Measurements from ENCODE around the gene KLHL22. TPM values are rescaled to one million over a fixed set of nuclear protein-coding genes. Genes with fewer than 3 reads are reported as not detected.

Gene KLHL22
- total and polyA plus RNA-seq, 2 of the 8 experiments (the other 6 are each of a cell fraction or from before 2014, with no cell fraction given) = 9.4 to 16.2 TPM

GRCh38 chr22:20499769-20500168, 4.2 kb upstream of the KLHL22 start:
- Histone ChIP-seq H3K36me3 (ENCODE audit: control insufficient read depth in 2 of 4, insufficient read depth in 4 of 4, low read length in 3 of 4) (peaks cover 0 to 2% (median 0%) of the 10 kb centered on the region in 4 experiments; a peak in 3 of 8 replicates), H3K18ac (ENCODE audit: extremely low read depth, low read length) (no peak overlapping the region), H3K27ac (ENCODE audit: low read depth, low read length) (no peak overlapping the region), H3K4me3 (ENCODE audit: extremely low read depth in 1 of 4, insufficient read depth in 2 of 4, low read depth in 3 of 4, low read length in 4 of 4) (no peak overlapping the region), H3K4me1 (replicated peaks in 1 of 4; ENCODE audit: control insufficient read depth in 3 of 4, insufficient read depth in 4 of 4, low read length in 3 of 4) (peaks cover 0 to 5% (median 2%) of the 10 kb centered on the region in 4 experiments; a peak in 3 of 7 replicates), H3K9ac (replicated peaks in 1 of 4; ENCODE audit: extremely low read depth in 1 of 4, low read depth in 3 of 4, low read length in 3 of 4) (no peak overlapping the region), H3K23ac (ENCODE audit: insufficient read length) (no peak overlapping the region), H2AK5ac (ENCODE audit: low read depth, low read length) (no peak overlapping the region), H2BK12ac (ENCODE audit: low read depth, low read length) (no peak overlapping the region), H3K79me2 (ENCODE audit: control insufficient read depth in 1 of 2, insufficient read depth in 2 of 2, low read length in 2 of 2) (0 out of 4 replicates have a peak, but pooled peaks cover 0 to 3% of the 10 kb centered on the region in 2 experiments), H3K23me2 (ENCODE audit: low read depth, low read length) (peaks cover 11% of the 10 kb centered on the region; the same call in 1 of the 2 replicates), H2BK15ac (ENCODE audit: low read length) (no peak overlapping the region), H4K91ac (replicated peaks; ENCODE audit: insufficient read length, low read length) (no peak overlapping the region), H3K14ac (ENCODE audit: insufficient read length) (no peak overlapping the region), H3K56ac (replicated peaks; ENCODE audit: insufficient read length, low read depth, low read length) (no peak overlapping the region), H3K9me3 (ENCODE audit: insufficient read depth in 2 of 2, low read depth in 1 of 2, low read length in 1 of 2) (no peaks in the 10 kb centered on the region), H4K8ac (ENCODE audit: extremely low read depth, insufficient read depth, low read length) (no peak overlapping the region), H2BK5ac (ENCODE audit: low read depth, low read length) (no peak overlapping the region), H3K27me3 (replicated peaks in 1 of 4; ENCODE audit: control insufficient read depth in 3 of 4, extremely low read depth in 1 of 4, insufficient read depth in 3 of 4, low read length in 3 of 4) (peaks cover 0 to 2% (median 1%) of the 10 kb centered on the region in 4 experiments; a peak in 4 of 7 replicates), H2BK120ac (replicated peaks; ENCODE audit: low read depth, low read length) (no peak overlapping the region), H4K20me1 (replicated peaks in 1 of 2; ENCODE audit: control insufficient read depth in 1 of 2, insufficient read depth in 2 of 2, low read length in 2 of 2) (peaks cover 0 to 2% of the 10 kb centered on the region in 2 experiments), H3K4me2 (ENCODE audit: insufficient read depth in 1 of 2, low read depth in 2 of 2, low read length in 2 of 2) (no peak overlapping the region), H2BK20ac (ENCODE audit: low read length) (no peak overlapping the region), H2AFZ (ENCODE audit: low read length) (no peak overlapping the region), H3K79me1 (ENCODE audit: low read depth, low read length) (no peaks in the 10 kb centered on the region), H3K4ac (replicated peaks; ENCODE audit: insufficient read length, low read depth, low read length) (no peak overlapping the region), H4K5ac (ENCODE audit: insufficient read length, low read depth, low read length) (no peak overlapping the region)
- DNase-seq (ENCODE audit: low read depth in 1 of 2, low spot score in 2 of 2) (no peak), FAIRE-seq (no peak)
- ChIA-PET POLR2A (ENCODE audit: partially characterized antibody) (no interaction called here), CTCF (ENCODE audit: partially characterized antibody) (interaction anchor here (0.7 kb wide), 1 partner anchor 47 kb away, joined by 3 read pairs; no protein-coding TSS in a partner anchor)
- 92% methylated on average over 7 of the region's 7 CpGs; no CpG with 5 or more reads in 1 of the 2 experiments for WGBS, 2 experiments (ENCODE audit: extremely low coverage in 1 of 2, insufficient coverage in 1 of 2, insufficient read length in 1 of 2, insufficient replicate concordance in 2 of 2, low coverage in 1 of 2, low lambda C conversion rate in 2 of 2, missing lambda C conversion rate in 1 of 2)
- TF ChIP-seq CTBP2 (IDR thresholded peaks at IDR 0.05; ENCODE audit: borderline replicate concordance, insufficient read depth, insufficient read length, low read length) = no peak
- no peak for TF ChIP-seq SUZ12 (IDR thresholded peaks at IDR 0.05; ENCODE audit: low read length)
- TF ChIP-seq GTF2F1 (IDR thresholded peaks at IDR 0.05; ENCODE audit: borderline replicate concordance, low read depth, low read length) = no peak
- no peak for TF ChIP-seq JUND (IDR thresholded peaks at IDR 0.05; ENCODE audit: low read length)
- no peak for TF ChIP-seq EP300 (IDR thresholded peaks at IDR 0.05; ENCODE audit: borderline replicate concordance in 1 of 2, low read depth in 2 of 2, low read length in 2 of 2)

Measured in H1 (cell line).